GM18909 (cell line): ENCODE measurements around the gene SKIC2.
"Not testable (repeated sequence)": the region's sequence is repeated elsewhere in the genome, so short reads cannot be mapped to it uniquely, and the experiment has no call there.

Experiments
- ATAC-seq: cut with Tn5 transposase; IDR thresholded peaks from one replicate; pipeline ENCODE4 v1.9.1; 2021; ENCODE audit warnings: mild to moderate bottlenecking; ENCODE audit not compliant: unreplicated experiment, poor library complexity

The SKIC2 gene

DNA sequence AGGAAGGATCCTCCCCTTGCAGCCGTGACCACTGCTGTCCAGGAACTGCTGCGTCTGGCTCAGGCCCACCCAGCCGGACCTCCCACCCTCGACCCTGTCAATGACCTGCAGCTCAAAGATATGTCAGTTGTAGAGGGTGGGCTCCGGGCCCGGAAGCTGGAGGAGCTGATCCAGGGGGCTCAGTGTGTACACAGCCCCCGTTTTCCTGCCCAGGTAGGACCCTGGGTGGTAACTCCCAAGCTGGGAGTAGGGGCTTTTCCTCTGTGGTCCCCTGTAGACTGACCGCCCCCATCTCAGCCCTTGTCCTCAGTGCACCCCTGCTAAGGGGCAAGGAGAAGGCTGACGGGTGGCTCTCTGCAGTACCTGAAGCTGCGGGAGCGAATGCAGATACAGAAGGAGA is 9.4 kb downstream of the SKIC2 start:
- ATAC-seq: no peak

DNA sequence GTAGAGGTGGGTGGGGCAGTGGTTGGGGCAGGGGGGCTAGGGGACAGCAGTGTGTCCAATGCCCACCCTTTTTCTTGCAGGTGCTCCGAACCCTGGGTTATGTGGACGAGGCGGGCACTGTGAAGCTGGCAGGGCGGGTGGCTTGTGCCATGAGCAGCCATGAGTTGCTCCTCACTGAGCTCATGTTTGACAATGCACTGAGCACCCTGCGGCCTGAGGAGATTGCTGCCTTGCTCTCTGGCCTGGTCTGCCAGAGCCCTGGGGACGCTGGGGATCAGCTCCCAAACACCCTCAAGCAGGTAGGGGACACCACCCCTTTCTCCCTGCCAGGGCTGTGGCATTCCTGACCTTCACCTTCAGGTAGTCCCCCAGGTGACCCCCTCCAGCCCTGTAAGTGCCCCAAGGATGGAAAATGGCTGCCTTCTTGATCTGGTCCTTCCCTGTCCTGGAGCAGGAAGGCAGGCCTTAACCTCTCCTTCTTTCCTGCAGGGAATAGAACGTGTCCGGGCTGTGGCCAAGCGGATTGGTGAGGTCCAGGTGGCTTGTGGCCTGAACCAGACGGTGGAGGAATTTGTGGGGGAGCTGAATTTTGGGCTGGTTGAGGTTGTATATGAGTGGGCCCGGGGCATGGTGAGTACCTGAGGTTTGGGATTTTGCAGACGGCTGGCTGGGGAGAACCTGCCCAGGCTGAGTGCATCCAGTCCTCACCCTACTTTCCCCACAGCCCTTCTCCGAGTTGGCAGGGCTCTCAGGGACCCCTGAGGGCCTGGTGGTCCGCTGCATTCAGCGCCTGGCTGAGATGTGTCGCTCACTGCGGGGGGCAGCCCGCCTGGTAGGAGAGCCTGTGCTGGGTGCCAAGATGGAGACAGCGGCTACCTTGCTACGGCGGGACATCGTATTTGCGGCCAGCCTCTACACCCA is 10.1 kb downstream of the SKIC2 start:
- no peak for ATAC-seq

DNA sequence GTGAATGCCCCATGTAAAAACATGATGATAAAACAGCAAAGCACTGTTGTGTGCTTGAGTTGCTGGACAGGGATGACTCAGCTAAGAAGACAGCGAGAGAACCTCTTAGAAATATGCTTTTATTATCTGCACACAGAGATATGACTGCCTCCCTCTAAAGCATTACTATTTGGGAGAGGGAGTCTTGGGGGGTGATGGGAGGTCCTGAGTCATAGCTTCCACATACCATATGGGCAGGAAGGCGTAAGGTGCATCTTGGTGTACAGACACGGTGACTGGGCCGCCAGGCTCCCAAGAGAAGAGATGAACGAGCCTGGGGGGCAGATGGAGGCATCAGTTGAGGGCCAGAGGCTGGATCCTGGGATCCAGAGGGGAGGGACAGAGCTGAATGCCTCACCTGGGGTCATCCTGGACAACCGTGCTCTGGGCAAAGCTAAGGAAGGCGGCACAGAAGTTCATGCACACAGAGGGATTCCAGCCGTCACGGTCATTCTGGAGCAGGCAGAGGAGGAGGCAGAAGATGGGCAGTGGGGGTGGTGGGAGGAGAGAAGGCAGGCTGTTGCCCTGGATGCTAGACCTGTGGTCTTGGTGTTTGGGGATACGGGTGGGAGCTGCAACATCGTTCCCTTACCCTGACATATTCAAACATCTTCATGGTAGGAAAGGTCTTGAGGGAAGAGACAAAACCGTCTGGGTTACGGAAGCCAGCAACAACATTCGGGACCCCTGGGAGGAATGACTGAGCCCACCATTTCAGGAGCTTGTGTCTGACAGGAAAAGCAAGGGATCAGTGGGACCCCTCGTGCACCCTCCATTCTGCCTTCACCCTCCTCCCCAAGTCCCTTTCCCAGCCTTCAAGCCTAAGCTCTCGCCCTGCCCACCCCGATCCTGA is 11.0 kb downstream of the SKIC2 start:
- ATAC-seq: no peak

DNA sequence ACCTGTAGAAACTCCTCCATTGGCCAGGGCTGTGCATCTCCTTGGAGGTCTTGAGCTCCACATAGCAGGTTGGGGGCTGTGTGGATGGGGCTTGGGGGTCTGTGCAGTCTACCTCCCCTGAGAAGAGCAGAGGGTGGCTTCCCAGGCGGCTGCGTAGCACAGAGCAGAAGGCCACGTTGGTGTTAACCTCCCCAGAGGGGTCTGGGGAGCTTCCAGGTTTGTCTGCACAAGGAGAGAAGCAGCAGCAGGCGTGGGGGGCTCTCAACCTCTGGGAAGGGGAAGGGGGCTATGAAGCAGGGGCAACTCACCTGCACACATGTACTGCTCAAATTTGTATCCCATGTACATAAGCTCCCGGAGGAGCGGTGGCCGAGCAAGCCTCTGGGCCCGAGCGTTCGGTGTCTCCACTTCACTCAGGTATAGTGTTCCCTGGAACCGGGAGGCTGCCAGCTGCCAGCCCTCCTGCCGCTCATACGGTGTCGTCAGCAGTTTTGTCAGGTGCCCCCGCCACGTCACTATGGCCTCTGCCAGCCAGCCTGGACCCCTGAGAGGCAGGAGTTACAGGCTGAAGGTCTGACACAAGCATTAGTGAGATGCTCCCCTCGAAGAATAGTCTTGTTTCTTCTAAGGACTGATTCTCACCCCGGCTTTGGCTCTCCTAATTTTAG is 11.8 kb downstream of the SKIC2 start:
- ATAC-seq: no peak

DNA sequence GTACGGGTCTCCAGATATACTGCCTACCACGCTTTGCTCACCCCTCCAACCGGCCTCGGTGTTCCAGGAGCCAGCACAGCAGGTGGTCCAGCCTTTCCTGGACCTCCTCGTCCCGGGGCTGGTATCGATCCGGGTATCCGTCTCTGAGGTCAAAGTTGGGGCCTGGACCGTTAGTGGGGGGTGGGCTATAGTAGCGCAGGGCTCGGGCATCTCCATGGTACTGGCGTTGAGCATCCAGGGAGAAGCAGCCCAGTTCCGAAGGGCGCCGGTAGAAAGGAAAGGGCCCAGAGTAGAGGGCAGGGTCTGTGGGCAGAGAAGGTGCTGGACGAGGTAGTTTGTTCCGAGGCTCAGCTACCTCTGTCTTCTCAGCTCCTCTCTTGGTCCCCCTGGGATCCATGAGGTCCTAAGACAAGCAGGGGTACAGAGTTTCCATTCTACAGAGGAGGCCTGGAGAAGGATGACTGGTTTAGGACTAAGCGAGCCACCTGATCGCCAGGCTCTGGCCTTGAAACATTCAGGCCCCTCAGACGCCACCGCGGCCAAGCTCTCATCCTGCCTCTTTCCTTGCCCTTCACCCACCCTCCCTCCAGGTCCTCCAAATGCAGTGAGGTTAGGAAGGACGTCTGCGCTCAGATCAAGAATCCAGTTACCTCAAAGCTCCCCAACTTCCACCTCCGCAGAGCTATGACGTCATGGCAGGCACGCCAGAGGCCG is 12.5 kb downstream of the SKIC2 start:
- ATAC-seq: no peak

DNA sequence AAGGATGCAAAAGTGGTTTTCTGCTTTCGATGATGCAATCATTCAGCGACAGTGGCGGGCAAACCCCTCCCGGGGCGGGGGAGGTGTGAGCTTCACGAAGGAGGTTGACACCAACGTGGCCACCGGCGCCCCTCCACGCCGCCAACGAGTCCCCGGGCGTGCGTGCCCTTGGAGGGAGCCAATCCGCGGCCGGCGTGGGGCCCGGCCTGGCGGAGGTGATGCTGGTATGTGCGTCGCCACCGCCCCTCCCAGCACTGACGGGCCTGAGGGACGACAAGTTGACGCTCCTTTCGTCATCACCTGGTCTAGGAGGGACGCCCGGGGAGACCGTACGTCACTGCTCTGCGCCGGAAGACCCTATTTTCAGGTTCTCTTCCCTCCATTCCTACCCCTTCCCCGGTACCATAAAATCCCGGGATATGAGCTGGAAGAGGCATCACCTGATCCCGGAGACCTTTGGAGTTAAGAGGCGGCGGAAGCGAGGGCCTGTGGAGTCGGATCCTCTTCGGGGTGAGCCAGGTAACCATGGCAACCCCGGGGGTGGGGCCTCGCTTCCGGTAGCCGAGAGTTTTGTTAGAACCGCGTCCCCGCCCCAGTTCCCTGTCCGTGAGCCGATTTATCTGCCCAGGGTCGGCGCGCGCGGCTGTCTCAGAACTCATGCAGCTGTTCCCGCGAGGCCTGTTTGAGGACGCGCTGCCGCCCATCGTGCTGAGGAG is 13.2 kb downstream of the SKIC2 start, which contains the start of gene DXO:
Gene DXO, minus strand, starts transcription at position 146 of the 716 bp plus-strand sequence. CDS start 463 bp downstream, outside the sequence.
- peak; percentile 84 for ATAC-seq

DNA sequence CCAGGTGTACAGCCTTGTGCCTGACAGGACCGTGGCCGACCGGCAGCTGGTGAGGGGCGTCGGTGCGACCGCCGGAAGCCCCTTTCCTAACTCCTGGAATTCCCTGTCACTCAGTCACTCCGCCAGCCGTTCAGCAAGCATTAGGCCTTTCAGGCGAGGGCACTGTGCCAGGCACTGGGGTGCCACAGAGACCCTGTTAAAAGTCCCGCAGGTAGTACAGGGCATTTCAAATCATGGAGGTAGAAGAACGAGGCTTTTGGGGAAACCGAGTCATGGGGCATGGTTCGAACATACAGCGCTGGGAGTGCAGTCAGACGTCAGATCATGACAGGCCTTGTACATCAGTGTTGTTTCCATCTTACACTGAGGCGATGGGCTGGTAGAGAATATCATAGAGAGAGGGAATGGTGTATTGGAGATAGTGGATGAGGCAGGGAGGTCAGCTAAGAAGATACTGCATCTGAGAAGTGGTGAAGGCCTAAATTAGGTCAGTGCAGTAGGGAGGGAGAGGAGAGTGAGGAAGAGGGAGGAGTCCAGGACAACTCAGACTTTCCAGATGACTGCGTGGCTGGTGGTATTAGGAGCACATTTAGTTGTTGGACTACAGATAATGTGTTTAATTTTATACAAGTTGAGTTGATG is 13.9 kb downstream of the SKIC2 start:
- no peak for ATAC-seq

DNA sequence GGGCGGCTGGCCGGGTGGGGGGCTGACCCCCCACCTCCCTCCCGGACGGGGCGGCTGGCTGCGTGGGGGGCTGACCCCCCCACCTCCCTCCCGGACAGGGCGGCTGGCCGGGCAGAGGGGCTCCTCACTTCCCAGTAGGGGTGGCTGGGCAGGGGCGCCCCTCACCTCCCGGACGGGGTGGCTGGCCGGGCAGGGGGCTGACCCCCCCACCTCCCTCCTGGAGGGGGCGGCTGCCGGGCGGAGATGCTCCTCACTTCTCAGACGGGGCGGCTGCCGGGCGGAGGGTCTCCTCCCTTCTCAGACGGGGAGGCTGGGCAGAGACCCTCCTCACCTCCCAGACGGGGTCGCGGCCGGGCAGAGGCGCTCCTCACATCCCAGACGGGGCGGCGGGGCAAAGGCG is 17.1 kb downstream of the SKIC2 start:
- ATAC-seq: not testable (repeated sequence)

DNA sequence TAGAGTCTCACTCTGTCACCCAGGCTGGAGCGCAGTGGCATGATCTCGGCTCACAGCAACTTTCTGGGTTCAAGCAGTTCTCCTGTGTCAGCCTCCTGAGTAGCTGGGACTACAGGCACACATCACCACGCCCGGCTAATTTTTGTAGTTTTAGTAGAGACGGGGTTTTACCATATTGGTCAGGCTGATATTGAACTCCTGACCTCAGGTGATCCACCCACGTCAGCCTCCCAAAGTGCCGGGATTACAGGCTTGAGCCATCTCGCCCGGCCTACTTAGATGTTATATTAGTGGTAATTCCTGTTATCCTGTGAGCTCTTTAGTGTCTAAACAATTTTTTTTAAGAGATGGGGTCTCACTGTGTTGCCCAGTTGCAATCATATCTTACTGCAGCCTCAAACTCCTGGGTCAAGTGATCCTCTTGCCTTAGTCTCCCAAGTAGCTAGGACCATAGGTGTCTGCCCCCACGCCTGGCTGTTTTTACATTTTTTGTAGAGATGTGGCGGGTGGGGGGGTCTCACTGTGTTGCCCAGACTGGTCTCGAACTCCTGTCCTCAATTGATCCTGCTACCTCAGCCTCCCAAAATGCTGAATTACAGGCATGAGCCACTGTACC is 18.9 kb downstream of the SKIC2 start:
- no peak for ATAC-seq

DNA sequence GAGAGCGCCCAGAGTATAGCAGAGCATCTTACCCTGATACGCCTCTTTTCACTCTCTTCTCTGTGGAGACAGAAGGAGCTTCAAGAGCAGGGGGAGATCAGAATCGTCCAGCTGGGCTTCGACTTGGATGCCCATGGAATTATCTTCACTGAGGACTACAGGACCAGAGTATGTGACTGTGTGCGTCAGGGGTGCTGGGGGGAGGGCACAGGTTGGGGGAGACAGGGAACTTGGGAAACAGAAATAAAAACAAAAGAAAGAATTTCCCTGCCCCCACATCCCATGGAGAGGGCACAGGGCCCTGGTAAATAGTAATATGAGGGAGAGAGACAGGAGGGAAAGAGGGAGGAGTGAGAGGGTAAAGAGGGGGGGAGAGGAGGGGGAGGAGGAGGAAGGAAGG is 19.9 kb downstream of the SKIC2 start:
- no peak for ATAC-seq

DNA sequence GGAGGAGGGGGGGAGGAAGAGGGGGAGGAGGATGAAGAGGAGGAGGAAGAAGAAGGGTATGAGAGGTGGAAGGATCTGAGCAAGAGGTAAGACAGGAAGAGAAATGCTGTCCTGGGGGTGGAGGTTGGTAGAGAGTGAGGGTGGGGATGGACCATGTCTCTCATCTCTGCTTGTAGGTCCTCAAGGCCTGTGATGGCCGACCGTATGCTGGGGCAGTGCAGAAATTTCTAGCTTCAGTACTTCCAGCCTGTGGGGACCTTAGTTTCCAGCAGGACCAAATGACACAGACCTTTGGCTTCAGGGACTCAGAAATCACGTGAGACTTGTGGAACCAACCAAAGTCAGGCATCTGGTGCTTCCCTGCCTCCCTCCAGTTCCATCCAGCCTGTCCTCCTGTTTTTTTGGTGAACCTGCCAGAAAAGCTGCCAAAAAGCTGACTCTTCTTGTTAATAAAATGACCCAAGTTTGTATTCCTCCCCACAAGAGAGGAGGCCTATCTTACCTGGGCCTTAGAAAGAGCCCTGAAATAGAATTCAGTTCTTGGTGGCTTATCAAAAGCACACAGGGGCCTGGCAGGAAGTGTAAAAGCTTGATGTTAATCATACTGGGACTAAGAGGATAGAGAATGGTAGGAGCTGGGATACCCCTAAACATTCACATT is 20.4 kb downstream of the SKIC2 start:
- no peak for ATAC-seq

DNA sequence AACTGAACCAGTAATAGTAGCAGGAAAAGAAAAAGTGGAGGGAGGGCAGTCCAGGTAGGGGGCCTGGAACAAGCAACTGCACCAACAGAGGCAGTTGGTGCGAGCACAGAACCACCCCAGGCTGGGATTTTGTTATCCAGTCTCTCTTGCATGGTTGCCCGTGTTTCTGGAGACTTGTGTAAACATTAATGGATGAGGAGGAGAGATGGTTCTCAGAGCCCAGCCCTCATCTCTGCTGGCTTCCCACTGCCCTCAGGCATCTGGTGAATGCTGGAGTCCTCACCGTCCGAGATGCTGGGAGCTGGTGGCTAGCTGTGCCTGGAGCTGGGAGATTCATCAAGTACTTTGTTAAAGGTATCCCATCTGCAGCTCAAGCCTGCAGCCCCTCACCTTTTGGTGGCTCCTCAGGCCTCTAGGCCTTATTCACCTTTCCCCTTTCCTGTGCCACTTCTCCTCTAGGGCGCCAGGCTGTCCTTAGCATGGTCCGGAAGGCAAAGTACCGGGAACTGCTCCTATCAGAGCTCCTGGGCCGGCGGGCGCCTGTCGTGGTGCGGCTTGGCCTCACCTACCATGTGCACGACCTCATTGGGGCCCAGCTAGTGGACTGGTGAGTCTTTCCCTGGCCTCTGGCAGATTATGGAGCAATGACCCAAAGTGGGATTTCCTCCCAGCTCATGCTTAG is 21.4 kb downstream of the SKIC2 start:
- ATAC-seq: not testable (repeated sequence)

DNA sequence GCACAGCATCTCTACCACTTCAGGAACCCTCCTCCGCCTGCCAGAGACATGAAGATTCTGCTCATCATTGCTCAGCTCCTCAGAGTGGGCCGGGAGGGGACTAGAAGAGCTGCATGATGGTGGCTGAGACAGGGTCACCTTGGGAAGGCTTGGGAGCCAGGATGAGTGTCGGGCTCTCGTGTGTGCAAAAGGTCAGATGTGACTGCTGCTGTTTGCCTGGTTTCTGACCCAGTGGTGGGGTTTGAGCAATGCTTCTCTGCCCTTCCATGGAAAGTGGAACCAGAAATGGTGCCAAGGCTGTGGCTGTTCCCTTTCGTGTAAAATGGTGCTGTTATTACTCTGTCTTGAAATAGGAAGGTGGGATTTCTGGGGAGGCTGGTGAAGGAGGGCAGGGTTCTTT is 22.0 kb downstream of the SKIC2 start:
- not testable (repeated sequence) for ATAC-seq

DNA sequence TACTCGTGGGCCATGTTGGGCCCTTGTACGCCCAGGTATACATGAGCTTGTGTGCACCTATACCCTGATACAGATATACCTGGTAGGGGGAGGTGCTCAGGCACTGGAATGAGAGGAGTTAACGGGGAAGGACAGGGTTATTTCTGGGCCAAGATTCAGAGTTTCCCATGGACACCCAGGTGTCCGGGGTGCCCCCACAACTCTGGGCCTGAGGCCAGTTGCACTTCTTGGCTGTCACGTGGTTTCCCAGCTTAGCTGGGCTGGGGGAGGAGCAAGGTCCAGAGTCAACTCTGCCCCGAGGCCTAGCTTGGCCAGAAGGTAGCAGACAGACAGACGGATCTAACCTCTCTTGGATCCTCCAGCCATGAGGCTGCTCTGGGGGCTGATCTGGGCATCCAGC is 22.8 kb downstream of the SKIC2 start, which contains the start of gene C4A:
Gene C4A, plus strand, starts transcription at position 314 of the 400 bp plus-strand sequence. Its CDS starts 51 bp downstream, at position 365.
- not testable (repeated sequence) for ATAC-seq

DNA sequence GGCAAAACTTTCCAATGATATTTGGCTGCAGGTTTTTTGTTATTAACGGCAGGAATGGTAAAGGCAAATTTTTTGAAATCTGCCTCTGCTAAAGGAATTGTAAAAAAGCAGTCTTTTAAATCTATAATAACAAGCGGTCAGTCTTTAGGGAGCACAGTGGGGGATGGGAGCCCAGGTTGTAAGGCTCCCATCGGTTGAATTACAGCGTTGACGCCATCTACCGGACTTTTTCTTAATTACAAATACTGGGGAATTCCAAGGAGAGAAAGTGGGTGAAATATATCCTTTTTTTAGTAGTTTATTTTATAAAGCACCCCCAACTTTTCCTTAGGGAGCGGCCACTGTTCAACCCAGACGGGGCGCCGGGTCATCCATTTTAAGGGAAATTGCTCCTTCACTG is 30.4 kb downstream of the SKIC2 start:
- not testable (repeated sequence) for ATAC-seq

DNA sequence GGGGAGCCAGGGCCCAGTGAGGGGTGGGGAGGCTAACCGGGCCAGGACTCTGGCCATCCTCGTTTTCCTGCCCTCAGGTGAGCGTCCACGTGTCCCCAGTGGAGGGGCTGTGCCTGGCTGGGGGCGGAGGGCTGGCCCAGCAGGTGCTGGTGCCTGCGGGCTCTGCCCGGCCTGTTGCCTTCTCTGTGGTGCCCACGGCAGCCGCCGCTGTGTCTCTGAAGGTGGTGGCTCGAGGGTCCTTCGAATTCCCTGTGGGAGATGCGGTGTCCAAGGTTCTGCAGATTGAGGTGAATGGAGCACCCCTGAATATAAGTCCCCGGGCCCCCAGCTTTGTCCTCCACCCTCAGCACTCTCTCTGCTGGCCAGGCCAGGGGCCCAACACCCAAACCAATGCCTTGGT is 35.4 kb downstream of the SKIC2 start:
- ATAC-seq: not testable (repeated sequence)

DNA sequence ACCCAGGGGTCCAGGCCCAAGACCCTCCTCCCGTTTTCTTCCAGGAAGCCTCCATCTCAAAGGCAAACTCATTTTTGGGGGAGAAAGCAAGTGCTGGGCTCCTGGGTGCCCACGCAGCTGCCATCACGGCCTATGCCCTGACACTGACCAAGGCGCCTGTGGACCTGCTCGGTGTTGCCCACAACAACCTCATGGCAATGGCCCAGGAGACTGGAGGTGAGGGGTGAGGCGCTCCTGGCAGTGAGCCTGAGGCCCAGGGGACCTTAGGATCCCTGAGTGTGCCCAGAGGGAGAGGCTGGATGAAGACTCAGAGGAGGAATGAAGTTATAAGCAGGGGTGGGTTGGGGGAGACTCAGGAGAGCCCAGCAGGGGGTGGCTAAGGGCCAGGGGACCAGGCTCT is 37.4 kb downstream of the SKIC2 start:
- ATAC-seq: not testable (repeated sequence)
